ENCODE results near the gene SLC26A9.

DNA sequence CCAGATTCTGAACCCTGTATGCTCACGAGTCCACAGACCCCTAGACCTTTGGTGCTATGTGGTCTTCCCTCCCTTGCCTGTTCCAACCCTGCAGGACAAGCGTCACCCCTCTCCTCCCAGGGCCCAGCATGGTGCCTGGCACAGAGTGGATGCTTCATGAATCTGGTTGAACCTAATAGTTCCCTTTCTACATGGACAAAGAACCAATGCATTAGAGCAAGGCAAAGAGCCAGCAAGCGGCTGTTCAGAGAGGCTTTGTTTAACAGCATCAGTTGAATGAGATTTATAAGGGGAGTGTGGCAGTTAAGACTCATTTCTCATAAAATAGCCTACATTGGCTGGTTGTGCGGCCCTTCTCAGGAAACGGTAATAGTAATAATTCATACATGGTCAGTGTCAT, 14.9 kb downstream of the SLC26A9 start:
- TF ChIP-seq REST (IDR thresholded peaks at IDR 0.05; ENCODE audit: insufficient read depth in 1 of 2, low read depth in 2 of 2, low read length in 2 of 2) (no peak), POLR2AphosphoS5 (IDR thresholded peaks at IDR 0.05; ENCODE audit: low read depth, low read length) (no peak), SIN3A (IDR thresholded peaks at IDR 0.05; ENCODE audit: borderline replicate concordance, insufficient read depth, low read length) (no peak)

All from PFSK-1 (cell line).